Keratinocyte (primary cell): Measurements from ENCODE around the gene GLIPR1L1. TPM values are rescaled to one million over a fixed set of nuclear protein-coding genes. Genes with fewer than 3 reads are reported as not detected.

Source experiments
- DNase-seq: peaks from one replicate; pipeline ENCODE4 v3.0.0-alpha.2; 2011; ENCODE audit warnings: low read depth, missing footprints, low spot score
- FAIRE-seq: peaks from 2 replicates; lab custom pipeline; 2011; peaks lifted over from hg19 to GRCh38; lab: Jason Lieb, UNC
- H2AFZ ChIP-seq: 2 replicates; pipeline ENCODE4 v1.6.0; 2012; ENCODE audit warnings: low read length, control low read depth, inconsistent platforms; ENCODE audit not compliant: control insufficient read depth
- H3K27ac ChIP-seq: 2 replicates; pipeline ENCODE4 v1.5.1; 2011; ENCODE audit warnings: low read length; ENCODE audit not compliant: control insufficient read depth, insufficient read depth
- H3K27me3 ChIP-seq: 3 replicates; pipeline ENCODE4 v1.6.0; 2011; ENCODE audit warnings: low read length; ENCODE audit not compliant: control insufficient read depth, insufficient read depth; ENCODE audit errors: extremely low read depth
- H3K36me3 ChIP-seq, 2 experiments: 2 replicates in 1 of 2; 3 replicates in 1 of 2; pipeline ENCODE4 v1.5.1; 2011; ENCODE audit warnings: low read length in 2 of 2, mild to moderate bottlenecking in 1 of 2; ENCODE audit not compliant: control insufficient read depth in 2 of 2, insufficient read depth in 2 of 2; ENCODE audit errors: extremely low read depth in 1 of 2
- H3K4me1 ChIP-seq: 3 replicates; pipeline ENCODE4 v1.5.1; 2011; ENCODE audit warnings: low read length; ENCODE audit not compliant: control insufficient read depth, insufficient read depth; ENCODE audit errors: extremely low read depth
- H3K4me2 ChIP-seq: 3 replicates; pipeline ENCODE4 v1.6.0; 2011; ENCODE audit warnings: low read depth, low read length; ENCODE audit not compliant: control insufficient read depth, insufficient read depth; ENCODE audit errors: extremely low read depth
- H3K4me3 ChIP-seq, 3 experiments: fragments of 200-600 bp in 1 of 3; sonication (generic) in 1 of 3; 2 replicates in 2 of 3; 3 replicates in 1 of 3; pipeline ENCODE4 v1.5.1; 2011 to 2016; ENCODE audit warnings: low read length in 3 of 3, mild to moderate bottlenecking in 3 of 3, control low read depth in 2 of 3, inconsistent platforms in 1 of 3, low read depth in 1 of 3, mixed read lengths in 1 of 3, mixed run types in 1 of 3, moderate library complexity in 1 of 3; ENCODE audit not compliant: control insufficient read depth in 2 of 3, insufficient read depth in 2 of 3; ENCODE audit errors: extremely low read depth in 1 of 3
- H3K79me2 ChIP-seq: 2 replicates; pipeline ENCODE4 v1.6.0; 2012; ENCODE audit warnings: low read length; ENCODE audit not compliant: control insufficient read depth, insufficient read depth
- H3K9ac ChIP-seq: 3 replicates; pipeline ENCODE4 v1.6.0; 2011; ENCODE audit warnings: low read length; ENCODE audit not compliant: control insufficient read depth, insufficient read depth; ENCODE audit errors: extremely low read depth
- H3K9me1 ChIP-seq: 3 replicates; pipeline ENCODE4 v1.6.0; 2011; ENCODE audit warnings: low read length; ENCODE audit not compliant: control insufficient read depth, insufficient read depth; ENCODE audit errors: extremely low read depth
- H3K9me3 ChIP-seq: 2 replicates; pipeline ENCODE4 v1.5.1; 2012; ENCODE audit warnings: low read depth, low read length; ENCODE audit not compliant: control insufficient read depth
- H4K20me1 ChIP-seq: 3 replicates; pipeline ENCODE4 v1.6.0; 2011; ENCODE audit warnings: low read length; ENCODE audit not compliant: control insufficient read depth, insufficient read depth; ENCODE audit errors: extremely low read depth
- EZH2 ChIP-seq: IDR thresholded peaks from one replicate; pipeline ENCODE4 v1.6.1; 2012; ENCODE audit warnings: inconsistent platforms, mild to moderate bottlenecking, low read length, moderate library complexity
- dilution Hi-C: fragments of 300-500 bp; cut with MboI; formaldehyde crosslinking; loops from one replicate; pipeline ENCODE4 v1.7.0; 2020; ENCODE audit warnings: low sequenced_read_pairs; ENCODE audit not compliant: extremely low pct_ligation_motif_present
- polyA plus RNA-seq, 5 experiments: library from polyadenylated mRNA; depleted of rRNA in 3 of 5; stranded (reverse) in 3 of 5; stranded (forward) in 1 of 5; unstranded in 1 of 5; fragments of >200 nt; gene quantifications; 1 replicate in 1 of 5; 2 replicates in 3 of 5; 3 replicates in 1 of 5; pipeline versions ENCODE4 v1.2.1 to v1.2.3, GENCODE V29; 2011 to 2012; ENCODE audit warnings: missing spikeins in 2 of 5, low read depth in 1 of 5, low replicate concordance in 1 of 5
- TF ChIP-seq, protein P1 (sequence below), 3 experiments: IDR thresholded peaks in 1 of 3; conservative IDR thresholded peaks in 1 of 3; optimal IDR thresholded peaks in 1 of 3; 2 replicates in 2 of 3; 3 replicates in 1 of 3; pipeline versions ENCODE3 to v1.5.1; 2011; ENCODE audit warnings: low read length in 3 of 3, mild to moderate bottlenecking in 3 of 3, moderate library complexity in 2 of 3, control low read depth in 1 of 3, inconsistent platforms in 1 of 3; ENCODE audit not compliant: insufficient read depth in 2 of 3; ENCODE audit errors: extremely low read depth in 1 of 3

The GLIPR1L1 gene
- polyA plus RNA-seq, 1 donor (not counting 4 experiments of a cell fraction or from before 2014, with no cell fraction given): not detected

DNA sequence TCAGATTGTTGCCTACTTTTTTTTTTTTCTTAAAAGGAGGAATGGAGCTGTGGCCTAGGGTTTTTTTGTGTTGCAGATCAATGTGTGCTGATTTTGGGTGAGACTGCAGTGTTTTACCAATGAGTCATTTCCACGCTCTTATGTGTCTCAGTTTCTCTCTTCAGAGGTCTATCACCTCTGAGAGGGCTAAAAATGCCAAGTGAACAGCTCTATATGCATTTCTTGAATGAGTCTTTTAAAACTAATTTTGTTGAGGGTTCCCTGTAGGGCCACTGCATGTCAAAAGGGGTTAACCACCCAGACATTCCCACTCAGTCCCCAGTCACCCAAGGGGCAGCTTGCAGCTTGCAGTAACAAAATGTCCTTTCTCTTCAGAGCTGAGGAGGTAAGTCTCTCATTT lies 32.2 kb downstream of the GLIPR1L1 start:
- Histone ChIP-seq H4K20me1 (no peaks in the 10 kb centered on the region), H3K79me2 (no peaks in the 10 kb centered on the region), H3K27me3 (no peaks in the 10 kb centered on the region), H3K36me3 (no peaks in the 10 kb centered on the region), H2AFZ (no peak overlapping the region), H3K9me3 (no peaks in the 10 kb centered on the region), H3K4me1 (no peaks in the 10 kb centered on the region), H3K9me1 (no peaks in the 10 kb centered on the region), H3K9ac (no peak overlapping the region), H3K27ac (no peak overlapping the region), H3K4me3 (no peak overlapping the region), H3K4me2 (no peak overlapping the region)
- no peak for TF ChIP-seq EZH2
- TF ChIP-seq, protein P1, sequence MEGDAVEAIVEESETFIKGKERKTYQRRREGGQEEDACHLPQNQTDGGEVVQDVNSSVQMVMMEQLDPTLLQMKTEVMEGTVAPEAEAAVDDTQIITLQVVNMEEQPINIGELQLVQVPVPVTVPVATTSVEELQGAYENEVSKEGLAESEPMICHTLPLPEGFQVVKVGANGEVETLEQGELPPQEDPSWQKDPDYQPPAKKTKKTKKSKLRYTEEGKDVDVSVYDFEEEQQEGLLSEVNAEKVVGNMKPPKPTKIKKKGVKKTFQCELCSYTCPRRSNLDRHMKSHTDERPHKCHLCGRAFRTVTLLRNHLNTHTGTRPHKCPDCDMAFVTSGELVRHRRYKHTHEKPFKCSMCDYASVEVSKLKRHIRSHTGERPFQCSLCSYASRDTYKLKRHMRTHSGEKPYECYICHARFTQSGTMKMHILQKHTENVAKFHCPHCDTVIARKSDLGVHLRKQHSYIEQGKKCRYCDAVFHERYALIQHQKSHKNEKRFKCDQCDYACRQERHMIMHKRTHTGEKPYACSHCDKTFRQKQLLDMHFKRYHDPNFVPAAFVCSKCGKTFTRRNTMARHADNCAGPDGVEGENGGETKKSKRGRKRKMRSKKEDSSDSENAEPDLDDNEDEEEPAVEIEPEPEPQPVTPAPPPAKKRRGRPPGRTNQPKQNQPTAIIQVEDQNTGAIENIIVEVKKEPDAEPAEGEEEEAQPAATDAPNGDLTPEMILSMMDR (optimal IDR thresholded peaks at IDR 0.05 in 1 of 3, IDR thresholded peaks at IDR 0.05 in 1 of 3, conservative IDR thresholded peaks at IDR 0.05 in 1 of 3; ENCODE audit: extremely low read depth in 1 of 3, insufficient read depth in 2 of 3, low read length in 3 of 3): no peak
- no peak for DNase-seq
- FAIRE-seq: no peak
- dilution Hi-C loops: no loop called here

DNA sequence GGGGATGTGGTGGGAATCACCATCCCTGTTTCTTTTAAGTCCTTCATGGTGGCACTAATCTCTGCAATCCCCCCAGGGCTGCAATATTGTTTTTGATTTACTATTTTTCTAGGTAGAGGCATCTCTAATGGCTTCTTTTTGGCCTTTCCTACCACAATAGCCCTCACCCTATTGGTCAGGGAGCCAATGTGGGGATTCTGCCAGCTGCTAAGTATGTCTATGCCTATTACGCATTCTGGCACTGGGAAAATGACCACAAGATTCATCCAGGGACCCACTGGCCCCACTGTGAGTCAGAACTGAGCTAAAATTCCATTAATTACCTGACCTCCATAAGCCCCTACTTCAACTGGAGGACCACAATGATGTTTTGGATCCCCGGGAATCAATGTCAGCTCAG lies 40.5 kb downstream of the GLIPR1L1 start:
- no peak for FAIRE-seq
- H3K79me2 ChIP-seq: no peaks in the 10 kb centered on the region

More for the DNA sequence above, 40.5 kb downstream of the GLIPR1L1 start:
- no peaks in the 10 kb centered on the region for H3K27me3 ChIP-seq
- no peak for DNase-seq
- no peaks in the 10 kb centered on the region for H3K9me3 ChIP-seq
- H2AFZ ChIP-seq: no peak overlapping the region
- H3K9ac ChIP-seq: no peak overlapping the region
- H3K9me1 ChIP-seq: no peaks in the 10 kb centered on the region
- H3K4me1 ChIP-seq: peaks cover under 1% of the 10 kb centered on the region
- no peak overlapping the region for H3K4me2 ChIP-seq
- H4K20me1 ChIP-seq: no peaks in the 10 kb centered on the region
- TF ChIP-seq EZH2: no peak
- TF ChIP-seq, protein P1 (optimal IDR thresholded peaks at IDR 0.05 in 1 of 3, IDR thresholded peaks at IDR 0.05 in 1 of 3, conservative IDR thresholded peaks at IDR 0.05 in 1 of 3; ENCODE audit: extremely low read depth in 1 of 3, insufficient read depth in 2 of 3, low read length in 3 of 3): no peak
- H3K4me3 ChIP-seq: no peak overlapping the region
- no peaks in the 10 kb centered on the region for H3K36me3 ChIP-seq
- no peak overlapping the region for H3K27ac ChIP-seq
- dilution Hi-C loops: no loop called here
